GM11168 (cell line): ENCODE data around the gene AKAP6.

Experiments
- in situ Hi-C: fragments of 300-500 bp; cut with MboI; formaldehyde crosslinking; loops from one replicate; pipeline ENCODE4 v1.12.0; 2022; ENCODE audit warnings: low sequenced_read_pairs; ENCODE audit not compliant: unreplicated experiment

Gene AKAP6

DNA sequence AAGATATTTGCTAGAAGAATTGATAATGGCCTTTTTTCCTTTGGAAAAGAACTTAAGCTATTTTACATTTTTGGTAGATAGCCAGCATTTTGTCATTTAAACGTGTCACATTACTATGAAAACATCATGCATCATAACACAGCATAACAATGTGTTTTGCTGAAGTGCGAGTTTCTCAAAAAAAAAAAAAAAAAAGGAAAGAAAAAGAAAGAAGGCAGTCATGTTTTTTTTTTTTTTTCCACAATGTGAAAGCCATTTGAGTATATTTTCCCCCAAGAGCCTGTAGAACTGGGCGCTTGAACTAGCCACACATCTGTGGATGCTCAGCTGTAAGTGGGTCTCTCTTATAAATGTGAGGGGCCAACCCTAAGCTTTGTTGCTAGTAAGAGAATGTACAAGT, 300.1 kb downstream of the AKAP6 start:
- in situ Hi-C loops, result no loop called here

DNA sequence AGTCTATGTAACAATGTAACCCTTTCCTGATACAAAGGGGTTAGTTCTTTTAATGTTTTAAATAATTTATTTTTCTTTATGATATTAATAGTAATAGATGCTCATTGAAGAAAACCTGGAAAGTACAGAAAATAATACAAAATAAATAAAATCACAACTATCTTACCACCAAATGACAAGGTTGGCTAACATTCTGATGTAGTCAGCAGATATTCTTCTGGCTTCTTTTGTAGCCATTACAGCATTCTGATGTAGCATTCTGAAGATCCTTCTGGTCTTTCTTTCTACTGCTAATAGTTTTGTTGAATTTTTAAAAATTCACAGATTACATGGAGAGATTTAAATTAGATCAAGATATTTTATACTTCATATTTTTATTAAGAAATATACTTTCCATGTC, 301.6 kb downstream of the AKAP6 start:
- in situ Hi-C loops, result no loop called here

DNA sequence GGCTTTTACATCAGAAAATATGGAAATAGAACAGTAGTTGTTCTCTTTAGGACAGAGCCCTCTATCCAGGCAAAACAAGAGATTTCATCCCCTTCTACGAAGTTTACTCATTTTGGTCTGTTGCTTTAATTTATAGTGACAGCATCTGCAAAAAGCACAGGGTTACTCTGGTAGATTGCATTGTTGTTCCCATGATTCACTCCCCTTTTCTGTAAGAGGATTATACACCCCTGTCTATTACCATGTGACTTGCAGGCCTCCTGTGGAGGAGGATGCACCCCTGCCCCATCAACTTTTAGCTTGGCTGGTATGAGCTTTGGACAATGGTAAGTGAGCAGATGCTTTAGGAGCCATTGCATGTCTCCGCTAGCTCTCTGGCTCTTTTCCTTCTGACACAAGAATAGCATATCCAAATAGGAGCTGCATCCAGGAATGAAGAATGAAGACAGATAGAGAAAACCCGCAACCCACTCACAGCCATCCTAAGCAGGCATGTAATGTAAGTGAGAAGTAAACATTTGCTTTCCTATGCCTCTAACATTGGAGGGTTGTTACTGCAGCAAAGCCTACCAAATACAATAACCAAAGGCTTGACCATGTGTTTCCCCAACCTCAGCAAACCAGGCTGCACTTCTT, 304.2 kb downstream of the AKAP6 start:
- in situ Hi-C loops, result no loop called here

- in situ Hi-C loops, result no loop called here
Measured at GRCh38 chr14:32633930-32634329, 304.8 kb downstream of the AKAP6 start.

GRCh38 chr14:32635061-32635719, 306.1 kb downstream of the AKAP6 start:
- in situ Hi-C loops, result no loop called here

DNA sequence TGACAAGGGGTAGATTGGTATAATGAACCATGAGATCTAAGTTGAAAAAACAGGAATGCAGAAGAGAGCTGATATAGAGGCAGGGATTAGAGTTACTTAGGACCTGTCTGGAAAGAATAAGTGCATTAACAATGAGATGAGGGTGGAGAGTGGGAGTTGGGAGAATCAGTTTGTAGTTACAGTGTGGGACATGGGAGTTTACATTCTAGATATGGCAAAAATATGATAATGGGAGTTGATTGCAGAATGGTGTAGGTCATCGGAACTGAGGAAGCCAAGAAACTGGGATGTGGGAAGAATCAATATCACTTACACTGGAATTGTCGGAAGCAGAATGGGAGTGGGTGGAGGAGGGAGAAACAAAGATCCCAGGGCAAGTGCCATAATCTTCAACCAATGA, 308.5 kb downstream of the AKAP6 start:
- in situ Hi-C loops, result no loop called here

- in situ Hi-C loops, result no loop called here
Measured at GRCh38 chr14:32639208-32639607, 310.1 kb downstream of the AKAP6 start.

DNA sequence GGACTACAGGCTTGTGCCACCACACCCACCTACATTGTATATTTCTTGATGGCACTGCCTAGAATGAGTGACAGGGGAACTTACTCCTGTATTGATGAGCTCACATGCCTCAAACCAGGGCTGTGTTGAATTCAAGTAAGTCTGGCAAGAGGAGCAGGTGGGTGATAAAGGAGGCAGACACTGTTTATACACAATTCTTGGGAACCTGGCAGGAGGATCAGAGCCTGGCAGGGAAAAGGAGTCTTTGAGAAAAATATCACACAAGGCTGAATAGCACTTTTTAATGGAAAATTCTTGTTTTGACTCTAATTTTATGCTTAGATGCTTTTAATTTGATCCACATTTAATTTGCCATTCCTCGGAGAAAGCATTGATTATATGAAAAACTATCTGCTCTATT, 316.5 kb downstream of the AKAP6 start:
- in situ Hi-C loops, result no loop called here

GRCh38 chr14:32648434-32648833, 319.3 kb downstream of the AKAP6 start:
- in situ Hi-C loops, result no loop called here

DNA sequence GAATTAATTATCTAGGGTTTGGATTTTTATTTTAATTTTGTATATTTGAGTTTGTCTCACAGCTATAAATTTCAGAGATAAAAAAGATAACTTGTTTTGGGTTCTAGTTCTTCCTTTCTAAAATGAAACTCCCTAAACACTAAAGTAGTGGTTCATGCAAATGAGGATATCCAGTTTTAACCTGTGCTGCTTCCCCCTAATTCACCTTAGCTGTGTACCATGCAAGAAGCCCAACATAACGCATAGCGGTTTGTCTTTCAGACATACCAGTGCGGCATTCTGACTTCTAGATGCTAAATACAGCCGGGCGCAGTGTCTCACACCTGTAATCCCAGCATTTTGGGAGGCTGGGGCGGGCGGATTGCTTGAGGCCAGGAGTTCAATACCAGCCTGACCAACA, 320.9 kb downstream of the AKAP6 start:
- in situ Hi-C loops, result no loop called here

DNA sequence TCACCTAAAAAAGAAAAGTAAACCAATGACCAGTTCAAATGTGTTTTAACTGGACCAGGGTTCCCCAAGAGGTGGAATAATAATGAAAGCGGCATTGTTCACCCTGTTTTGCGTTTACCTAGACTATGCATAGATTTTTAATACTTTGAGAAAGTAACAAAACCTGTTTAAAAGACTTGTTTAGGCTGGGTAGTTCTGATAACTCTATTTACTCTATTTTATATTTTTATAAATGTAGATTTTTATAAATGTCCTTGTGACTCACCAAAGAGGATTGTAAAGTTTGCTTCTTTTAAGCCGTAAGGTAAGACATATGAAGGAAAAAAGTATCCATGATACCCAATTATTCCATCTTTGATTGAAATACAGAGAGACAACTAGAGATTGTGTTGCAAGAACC, 321.6 kb downstream of the AKAP6 start:
- in situ Hi-C loops, result no loop called here

DNA sequence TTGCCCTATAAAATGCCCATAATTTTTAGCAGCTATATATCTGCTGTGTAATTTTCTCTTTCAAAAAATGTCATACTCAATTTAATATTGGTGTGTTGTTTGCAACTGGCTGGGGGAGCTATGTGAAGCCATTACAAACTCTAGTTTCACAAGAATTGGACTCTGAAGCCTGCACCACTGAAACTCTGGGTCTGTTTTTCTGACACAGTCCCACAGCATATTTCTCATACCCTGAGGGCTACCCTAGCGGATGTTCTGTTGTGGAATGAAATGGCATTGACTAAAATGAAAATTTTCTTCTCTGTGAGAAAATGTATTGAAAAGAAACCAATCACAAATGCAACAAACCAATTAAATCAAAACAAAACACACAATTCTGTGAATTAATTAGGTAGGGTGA, 325.0 kb downstream of the AKAP6 start:
- in situ Hi-C loops, result no loop called here

DNA sequence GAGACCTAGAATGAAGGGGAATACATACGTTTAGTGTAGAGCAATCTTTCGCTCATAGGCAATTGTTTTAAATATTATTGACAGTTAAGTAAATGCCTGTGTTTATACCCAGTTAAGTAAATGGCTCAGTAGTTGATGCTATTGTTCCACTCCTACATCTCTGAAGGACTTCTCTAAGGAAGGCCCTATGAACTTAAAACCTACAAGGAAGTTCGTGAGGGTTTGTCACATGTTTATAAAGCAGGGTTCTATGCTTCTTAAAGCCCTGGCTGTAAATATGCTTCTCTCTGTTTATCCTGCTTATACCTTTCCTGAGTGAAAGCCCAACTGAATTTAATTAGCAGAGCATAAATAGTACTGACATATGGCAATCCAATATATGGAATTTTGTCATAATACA, 327.5 kb downstream of the AKAP6 start:
- in situ Hi-C loops, result no loop called here

DNA sequence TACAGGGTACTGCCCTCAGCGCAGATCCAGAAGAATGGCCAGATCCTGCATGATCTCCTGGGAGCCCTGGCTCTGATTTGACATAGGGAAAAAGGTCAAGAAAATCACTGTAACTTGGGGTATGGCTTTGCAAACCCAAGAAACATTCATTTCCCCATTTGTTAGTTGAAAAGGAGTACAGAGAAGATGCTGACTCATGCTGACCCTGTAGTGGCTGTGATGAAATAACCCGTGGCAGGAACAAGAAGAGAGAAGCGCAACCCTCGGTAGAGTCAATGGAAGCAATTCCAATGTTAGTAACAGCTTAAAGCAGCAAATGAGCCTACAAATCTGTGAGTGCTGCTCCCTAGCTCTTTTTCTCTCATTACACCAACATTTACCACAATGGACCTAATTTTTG, 328.0 kb downstream of the AKAP6 start:
- in situ Hi-C loops, result no loop called here

DNA sequence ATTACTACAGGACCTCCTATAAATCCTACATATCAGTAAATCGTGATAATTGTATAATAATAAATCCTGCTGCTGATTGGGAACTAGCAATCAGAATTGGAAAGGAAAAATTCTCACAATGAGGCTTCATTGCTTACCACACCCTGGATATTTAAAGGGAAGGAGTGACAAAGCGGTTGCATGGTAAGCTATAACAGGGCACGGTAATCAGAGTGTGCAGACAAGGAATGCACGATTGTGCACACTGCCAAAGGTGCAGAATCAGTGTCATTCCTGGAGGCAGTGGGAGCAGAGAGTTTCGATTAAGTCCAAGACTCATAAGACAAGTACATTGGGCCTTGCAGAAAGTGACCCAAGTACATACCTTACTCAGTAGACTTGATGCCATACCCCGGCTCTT, 332.1 kb downstream of the AKAP6 start:
- in situ Hi-C loops, result no loop called here

DNA sequence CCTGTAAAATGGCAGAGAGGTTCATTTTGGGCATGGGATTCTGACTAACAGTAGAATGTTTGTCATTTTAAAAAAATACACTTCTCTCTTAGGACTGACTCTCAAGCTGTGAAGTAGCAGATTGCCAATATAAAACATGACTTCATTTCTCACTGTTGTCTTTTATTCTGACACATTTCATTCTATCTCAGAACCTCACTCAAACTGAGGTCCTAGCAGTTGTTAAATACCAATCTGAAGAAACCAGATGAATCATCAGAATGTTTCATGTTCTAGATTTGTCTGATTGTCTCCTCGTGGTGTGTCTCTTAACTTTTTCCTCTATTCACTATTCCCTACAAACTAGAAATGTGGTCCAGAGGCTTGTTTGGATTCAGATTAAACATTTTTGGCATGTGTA, 333.1 kb downstream of the AKAP6 start:
- in situ Hi-C loops, result no loop called here

DNA sequence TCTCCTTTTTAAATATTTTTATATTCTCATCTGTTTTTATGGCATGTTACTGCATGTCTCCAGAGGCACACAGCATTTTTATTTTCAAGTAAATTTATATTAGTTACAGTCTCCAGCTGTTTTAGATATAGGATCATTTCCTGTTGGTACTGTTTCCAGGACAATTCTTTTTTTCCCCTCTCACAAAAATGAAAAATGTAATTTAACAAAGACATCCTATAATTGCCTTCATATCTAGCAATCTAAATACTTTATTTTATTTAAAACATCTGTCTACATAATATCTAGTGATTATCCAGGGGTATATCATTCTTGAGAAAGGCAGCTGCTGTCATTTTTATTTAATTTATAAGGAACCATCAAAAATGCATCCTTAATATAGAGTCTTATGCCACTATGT, 337.2 kb downstream of the AKAP6 start:
- in situ Hi-C loops, result no loop called here

DNA sequence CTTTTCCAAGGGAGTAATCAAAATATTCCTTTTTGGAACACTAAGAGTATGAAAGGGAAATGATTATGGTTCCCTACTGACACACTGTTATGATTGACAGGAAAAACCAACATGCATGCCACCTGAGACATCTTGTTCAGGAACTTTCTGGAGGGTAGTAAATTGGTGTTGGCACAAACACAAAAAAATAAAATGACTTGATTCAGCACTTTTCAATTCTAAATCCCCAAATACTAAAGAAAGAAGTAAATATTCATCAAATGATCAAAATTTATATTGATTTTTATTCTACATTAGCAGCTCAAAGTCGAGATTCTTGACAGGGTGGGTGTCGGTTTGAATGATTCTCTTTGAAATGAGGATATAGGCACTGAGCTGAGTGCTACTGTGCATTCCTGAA, 338.2 kb downstream of the AKAP6 start:
- in situ Hi-C loops, result no loop called here

GRCh38 chr14:32667791-32668190, 338.7 kb downstream of the AKAP6 start:
- in situ Hi-C loops, result no loop called here

GRCh38 chr14:32669391-32669790, 340.3 kb downstream of the AKAP6 start:
- in situ Hi-C loops, result no loop called here

DNA sequence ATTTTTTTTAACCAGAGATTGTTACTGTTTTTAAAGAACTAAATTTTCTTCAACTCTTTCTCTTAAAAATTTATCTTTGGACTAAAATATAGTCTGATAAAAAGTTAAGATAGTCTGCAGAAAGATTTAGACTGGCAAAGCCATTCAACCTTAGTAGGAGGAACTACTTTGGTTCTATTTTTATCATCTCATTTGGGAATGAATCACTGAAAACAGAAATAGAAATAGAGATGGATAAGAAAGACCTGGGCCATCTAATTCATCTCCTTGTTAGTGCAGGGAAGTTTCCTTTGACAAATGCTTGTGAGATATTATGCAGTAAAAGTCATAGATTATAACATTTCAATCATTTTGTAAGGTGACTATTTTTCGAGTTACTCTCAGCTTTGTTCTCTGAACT, 346.3 kb downstream of the AKAP6 start:
- in situ Hi-C loops, result no loop called here

DNA sequence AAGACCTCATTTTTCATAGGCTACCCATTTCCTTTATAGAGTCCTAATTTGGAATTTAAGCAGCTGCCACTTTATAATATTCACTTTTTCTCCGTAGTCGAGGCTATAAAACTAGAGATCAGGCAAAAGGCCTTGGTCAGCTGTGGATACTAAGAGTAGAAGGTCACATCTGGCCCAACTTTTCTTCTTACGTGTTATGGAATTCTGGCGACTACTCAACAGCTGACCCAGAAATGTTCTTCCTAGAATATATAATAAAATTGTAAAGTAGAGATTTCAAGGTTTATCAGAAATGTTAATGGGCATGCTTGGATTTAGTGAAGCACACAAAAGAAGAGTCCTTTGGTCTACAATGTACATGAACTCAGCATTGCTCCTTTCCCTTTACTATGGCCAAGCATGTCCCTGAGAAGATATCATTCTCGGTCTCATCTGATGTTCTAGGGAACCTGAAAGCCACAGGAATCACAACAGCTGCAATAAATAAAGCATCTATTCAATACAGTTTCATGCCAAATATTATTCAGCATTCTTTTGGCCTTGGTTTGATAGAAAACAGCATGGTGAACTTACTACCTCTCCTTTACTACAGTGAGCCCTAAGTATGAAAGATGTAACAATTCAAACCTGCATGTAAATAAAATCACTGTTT, 348.2 kb downstream of the AKAP6 start:
- in situ Hi-C loops, result no loop called here
